CD4-positive, alpha-beta T cell treated with Interleukin-15 for 4 hours (primary cell): ENCODE data around the gene PPFIA4.

Experiments used
- DNase-seq: peaks from one replicate; pipeline ENCODE4 v3.0.0-alpha.2; 2020; ENCODE audit warnings: low spot score

PPFIA4 gene

DNA sequence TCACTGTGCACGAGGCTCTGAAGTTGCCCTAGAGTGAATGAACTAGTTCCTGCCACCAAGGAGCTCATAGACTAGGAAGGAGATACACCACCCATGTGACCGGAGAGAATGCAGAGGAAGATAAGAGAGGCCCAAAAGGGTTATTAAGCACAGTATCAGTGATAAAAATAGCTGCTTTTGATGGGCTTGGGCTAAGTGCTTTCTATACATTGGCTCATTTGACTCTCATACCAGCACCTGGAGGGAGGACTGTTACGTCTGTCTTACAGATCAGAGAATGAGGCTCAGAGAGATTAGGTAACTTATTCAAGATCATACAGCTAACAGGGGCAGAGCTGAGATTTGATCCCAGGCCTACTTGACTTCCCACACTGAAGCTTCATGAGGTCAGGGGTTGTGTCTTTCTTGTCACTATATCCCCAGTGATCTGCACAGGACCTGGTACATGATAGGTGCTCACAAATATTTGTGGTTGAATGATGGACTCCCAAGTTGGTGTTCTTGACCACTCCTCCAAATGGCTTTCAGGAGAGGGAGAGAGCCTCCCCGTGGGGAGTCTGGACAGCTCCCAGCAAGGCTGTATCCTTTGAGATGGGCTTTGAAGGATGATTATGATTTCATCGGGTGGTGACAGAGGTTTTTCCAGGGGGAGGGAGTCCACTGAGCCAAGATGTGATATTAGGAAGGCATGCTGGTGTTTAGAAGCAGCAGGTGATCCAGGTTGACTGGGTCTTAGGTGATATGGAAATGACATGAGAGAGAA, 14.4 kb downstream of the PPFIA4 start:
- DNase-seq = no peak

DNA sequence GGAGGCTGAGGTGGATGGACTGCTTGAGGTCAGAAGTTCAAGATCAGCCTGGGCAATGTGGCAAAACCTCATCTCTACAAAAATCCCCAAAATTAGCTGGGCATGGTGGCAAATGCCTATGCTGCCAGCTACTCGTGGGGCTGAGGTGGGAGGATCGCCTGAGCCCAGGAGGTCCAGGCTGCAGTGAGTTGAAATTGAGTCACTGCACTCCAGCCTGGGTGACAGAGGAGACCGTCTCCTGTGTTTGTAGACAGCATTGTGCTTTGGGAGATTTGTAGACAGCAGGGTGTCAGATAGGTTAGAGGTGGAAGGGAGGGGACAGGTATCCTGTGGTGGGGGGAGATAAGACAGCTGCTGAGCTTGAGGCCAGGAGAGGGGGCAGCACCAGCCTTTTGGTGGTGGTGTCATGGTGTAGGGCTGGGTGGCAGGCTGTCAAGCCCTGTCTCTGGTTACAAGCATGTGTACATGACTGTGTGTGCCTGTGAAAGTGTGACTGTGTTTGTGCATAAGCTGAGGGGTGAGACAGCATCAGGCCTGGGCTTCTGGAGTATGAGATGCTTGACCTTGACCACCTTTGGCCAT, 15.2 kb downstream of the PPFIA4 start:
- DNase-seq = no peak

DNA sequence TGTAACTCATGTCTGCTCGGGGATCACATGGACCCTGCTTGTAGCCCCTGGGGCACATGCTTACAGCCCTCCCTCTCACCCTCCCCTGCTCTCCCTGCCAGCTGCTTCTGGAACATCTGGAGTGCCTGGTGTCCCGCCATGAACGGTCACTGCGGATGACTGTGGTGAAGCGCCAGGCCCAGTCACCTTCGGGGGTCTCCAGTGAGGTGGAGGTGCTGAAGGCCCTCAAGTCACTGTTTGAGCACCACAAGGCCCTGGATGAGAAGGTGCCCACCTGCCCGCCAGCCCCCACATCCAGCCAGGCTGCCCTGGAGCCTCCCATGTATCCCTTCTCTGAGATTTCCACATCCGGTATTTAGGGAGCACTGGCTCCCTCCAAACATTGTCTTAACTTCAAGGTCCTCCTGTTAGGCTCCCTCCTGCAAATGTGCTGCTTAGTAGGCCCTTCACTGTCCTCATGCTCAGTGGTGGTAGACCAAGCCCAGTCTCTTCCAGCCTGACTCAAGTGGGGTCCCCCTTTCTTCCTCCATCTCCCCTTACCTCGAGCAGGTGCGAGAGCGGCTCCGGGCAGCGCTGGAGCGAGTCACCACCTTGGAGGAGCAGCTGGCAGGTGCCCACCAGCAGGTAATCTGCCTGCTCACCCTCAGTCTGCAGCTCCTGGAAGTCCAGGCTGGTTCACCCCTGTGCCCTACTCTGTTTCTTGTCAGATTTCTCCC, 17.7 kb downstream of the PPFIA4 start:
- no peak for DNase-seq

DNA sequence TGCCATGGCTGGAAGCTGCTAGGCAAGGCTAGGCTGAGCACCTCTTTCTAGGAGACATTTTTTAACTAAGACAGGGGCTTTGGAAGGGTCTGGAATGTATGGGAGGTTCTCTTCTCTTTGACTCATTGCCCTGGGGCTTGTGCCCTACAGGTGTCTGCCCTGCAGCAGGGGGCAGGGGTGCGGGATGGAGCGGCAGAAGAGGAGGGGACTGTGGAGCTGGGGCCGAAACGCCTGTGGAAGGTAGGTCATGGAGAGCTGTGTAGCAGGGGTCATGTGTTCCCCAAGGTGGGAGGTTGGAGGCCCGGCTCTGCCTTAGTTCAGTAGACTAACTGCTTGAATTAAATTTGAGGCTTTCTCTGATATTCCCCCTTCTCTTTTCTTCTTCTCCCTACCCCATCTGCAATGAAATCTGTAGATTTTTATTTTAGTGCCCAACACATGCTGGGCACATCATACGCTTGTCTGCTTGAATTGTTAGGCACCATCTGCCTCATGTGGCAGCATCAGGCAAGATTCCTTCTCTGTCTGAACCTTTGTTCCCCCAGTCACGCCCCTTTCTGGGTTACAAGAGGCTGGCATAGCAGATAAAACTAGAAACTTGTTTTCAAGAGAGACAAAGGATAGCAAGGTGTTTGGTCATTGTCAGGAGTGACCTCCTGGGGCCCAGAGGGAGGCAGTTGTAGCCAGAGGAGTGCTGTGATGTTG, 18.4 kb downstream of the PPFIA4 start:
- no peak for DNase-seq

DNA sequence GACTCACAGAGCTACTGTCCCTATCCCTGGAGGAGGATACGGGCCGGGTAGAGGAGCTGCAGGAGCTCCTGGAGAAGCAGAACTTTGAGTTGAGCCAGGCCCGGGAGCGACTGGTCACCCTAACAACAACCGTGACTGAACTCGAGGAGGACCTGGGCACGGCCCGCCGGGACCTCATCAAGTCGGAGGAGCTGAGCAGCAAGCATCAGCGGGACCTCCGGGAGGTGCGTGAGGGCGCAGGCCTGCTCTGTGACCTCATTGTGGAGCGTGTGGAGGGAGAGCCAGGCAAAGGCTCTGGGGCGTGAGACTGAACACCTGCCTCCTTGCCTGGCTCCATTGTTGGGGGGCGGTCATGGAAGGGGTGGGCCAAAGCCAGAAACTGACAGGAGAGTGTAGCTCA, 19.0 kb downstream of the PPFIA4 start:
- DNase-seq = no peak

DNA sequence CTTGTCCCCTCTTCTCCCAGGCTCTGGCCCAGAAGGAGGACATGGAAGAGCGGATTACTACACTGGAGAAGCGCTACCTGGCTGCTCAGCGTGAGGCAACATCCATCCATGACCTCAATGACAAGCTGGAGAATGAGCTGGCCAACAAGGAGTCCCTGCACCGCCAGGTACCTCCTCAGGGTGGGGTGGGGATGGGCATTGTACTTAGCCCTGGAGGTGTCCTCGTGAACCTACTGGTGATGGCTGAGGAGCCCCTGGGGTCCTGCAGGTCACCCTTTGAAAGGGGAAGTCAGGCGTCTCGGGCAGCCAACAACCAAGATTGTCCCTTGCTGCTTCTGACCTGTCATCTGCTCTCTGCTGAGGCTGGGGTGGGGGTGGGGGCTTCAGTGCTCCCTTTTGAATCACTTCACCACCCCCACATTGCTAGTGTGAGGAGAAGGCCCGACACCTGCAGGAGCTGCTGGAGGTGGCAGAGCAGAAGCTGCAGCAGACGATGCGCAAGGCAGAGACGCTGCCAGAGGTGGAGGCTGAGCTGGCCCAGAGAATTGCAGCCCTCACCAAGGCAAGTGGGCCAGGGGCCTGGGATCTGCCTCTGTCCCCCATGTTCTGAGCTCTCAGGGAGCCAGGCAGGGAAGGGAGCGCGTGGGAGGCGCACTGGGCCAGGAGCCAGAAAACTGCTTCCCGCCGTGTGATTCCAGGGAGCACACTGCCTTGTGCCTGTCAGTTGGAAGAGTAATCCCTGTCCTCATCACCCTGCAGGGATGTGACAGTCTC, 19.7 kb downstream of the PPFIA4 start:
- no peak for DNase-seq

DNA sequence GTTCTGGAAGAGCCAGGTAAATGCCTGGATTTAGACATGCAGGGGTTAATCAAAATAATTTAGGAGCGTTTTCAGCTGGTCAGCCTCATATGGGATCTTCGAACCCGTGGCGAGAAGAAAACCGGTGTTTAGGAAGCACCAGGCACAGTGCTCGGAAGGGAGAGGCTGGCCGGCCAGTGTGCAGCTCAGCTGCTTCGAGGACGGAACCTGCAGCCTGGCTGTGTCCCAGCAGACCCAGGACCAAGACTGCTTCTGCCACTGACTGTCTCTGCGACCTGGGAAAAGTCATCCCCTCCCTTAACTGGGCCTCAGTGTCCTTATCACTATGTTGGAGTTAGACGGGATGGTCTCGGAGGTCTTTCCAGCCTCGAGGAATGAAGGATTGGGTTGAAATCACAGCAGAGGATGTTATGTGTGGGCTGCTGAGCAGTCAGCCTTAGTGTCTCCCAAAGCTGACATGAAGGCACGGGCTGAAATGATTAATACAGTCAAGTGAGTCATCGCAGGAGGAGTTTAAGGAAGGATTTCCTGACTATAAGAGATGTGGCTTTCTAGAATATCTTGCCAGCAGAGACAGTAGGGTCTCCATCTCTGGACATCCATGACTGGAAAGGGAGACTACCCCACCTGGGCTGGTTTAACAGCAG, 20.8 kb downstream of the PPFIA4 start:
- no peak for DNase-seq

DNA sequence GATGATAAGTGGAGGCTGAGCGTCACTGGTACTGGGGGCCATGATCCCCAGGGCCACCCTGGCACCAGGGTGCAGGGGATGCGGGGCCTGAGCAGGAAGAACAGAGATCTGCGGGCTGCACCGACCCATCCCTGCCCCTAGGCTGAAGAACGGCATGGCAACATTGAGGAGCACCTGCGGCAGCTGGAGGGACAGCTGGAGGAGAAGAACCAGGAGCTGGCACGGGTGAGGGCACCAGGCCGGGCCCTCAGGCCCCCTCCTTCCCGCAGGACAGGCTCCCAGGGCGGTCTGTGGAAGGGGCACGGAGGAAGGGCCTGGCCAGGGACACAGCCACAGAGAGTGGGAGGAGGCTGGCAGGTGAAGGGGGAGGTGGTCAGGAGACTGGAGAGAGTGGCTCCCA, 21.8 kb downstream of the PPFIA4 start:
- DNase-seq = no peak

DNA sequence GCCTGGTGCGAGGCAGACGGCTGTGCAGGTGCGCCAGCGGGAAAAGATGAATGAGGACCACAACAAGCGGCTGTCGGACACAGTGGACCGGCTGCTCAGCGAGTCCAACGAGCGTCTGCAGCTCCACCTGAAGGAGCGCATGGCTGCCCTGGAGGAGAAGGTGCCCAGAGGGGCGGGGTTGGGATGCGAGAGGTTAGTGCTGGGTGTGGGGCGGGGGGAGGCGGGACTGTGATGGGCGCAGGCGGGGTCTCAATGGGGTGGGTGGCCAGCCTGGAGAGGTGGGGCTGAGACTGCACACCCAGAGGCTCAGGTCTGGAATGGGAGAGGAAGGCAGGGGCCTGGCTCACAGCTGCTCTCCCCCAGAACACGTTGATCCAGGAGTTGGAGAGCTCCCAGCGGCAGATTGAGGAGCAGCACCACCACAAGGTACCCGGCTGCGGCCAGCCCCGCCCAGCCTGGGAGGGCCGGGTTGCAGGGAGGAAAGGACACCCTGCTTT, 22.3 kb downstream of the PPFIA4 start:
- no peak for DNase-seq

DNA sequence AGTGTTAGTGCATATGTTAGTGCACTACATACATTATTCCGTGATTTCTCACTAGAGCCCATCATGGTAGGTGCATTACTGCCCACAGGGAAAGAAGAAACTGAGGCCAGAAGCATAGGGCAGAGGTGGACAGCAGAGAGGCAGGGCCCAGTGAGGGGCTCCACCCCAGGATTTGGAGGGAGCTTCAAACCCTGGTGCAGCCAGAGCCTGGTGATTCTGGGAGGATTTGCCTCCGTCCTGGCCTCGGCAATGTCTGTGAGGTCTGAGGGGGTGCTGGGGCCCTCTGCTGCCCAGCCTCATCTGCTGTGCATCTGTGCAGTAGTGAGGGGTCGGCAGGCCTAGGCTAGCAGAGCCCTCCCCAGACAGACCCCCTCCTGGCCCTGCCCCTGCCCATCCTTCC, 22.8 kb downstream of the PPFIA4 start:
- no peak for DNase-seq

DNA sequence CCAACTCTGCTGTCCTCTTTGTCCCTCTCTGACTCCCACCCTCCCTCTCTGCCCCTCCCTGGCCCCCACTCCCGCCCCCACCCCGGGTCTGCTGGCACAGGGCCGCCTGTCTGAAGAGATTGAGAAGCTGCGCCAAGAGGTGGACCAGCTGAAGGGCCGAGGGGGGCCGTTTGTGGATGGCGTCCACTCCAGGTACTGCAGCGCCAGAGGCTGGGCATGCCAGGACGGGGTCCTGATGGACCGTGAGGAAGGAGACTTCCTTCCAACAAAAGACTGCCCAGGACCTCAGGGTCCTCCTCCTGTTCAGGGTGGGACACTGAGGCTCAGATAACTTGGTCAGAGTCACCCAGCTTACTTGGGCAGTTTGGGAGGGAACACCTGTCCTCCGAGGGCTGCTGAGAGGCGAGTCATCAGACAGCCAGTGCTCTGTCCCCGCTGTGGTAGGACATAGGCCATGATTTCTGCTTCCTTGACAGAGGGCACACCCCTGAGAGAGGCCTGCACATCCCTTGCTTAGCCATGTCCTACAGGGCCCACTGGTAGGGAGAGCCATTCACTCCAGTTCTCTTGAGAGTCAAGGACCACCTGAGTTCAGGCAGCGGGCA, 23.4 kb downstream of the PPFIA4 start:
- DNase-seq = no peak

DNA sequence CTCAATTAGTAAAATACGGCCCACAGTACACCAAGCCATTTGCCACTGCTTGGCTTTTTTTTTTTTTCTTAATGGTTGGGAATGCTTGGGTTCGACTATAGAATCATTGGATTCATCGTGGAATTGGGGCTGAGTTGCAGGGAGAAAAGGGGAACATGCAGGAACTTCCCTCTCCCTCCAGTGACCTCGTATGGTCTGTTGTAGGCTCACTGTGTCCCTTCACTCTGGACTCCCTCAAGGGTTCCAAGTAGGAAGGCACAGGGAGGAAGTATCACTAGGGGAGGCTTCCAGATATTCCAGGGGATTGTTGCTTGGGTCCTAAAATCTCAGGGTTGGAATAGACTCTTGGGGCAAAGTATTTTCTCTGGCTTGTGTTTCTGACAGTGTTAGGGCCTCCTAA, 24.5 kb downstream of the PPFIA4 start:
- no peak for DNase-seq

DNA sequence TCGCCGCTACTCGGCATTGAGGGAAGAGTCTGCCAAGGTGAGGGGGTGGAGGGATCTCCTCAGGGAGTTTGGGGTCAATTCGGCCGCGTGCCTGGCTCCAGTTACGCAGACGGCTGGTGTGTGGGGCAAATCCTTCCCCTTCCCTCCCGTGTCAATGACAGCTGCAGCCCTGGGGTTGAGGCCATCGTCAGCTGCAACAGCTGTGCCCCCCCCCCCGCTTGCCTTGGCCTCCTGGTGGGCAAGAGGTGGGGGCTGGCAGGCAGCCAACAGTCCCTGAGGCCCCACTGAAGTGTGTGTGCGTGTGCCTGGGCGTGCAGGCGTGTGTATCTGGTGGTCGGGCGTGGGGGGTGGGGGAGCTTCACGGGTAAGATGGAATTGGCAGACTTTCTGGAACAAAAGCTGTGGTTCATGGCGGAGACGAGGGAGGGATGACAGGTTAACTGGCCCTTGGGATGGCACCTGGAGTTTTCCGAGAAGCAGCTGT, 25.6 kb downstream of the PPFIA4 start:
- DNase-seq = no peak

DNA sequence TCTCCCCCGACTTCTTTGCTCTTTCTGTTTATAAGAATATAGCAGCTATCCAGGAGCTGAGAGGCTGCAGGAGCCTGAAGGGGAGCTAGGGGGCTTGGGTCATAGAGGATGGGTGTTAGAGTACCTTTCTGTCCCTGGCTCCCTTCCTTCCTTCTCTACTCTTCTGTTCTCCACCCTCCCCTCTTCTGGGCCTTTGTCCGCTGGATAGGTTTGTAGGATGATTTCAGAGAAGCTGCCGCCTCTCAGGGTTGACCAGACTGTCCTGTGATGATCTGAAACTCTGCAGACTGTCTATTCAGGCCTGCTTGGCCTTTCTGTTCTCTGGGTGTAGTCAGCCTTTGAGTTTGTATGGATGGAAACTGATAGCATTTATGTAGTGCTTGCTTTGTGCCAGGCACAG, 26.3 kb downstream of the PPFIA4 start:
- DNase-seq = no peak

DNA sequence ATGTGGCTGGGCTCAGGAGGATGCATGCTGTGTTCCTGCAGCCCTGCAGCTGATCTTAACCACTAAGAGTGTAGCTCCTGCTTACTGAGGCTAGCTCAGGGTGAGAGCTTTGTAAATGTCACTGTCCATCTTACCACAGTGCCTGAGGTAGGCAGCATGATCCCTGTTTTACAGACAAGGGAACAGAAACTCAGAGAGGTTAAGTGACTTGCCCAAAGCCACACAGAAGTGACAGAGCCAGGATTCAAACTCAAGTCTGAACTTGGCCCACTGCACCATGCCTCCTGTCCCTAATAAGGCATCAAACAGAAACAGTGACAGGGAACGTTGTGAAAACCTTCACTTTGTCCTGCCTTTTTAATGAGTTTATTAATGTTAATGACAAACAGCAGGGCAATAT, 27.9 kb downstream of the PPFIA4 start:
- DNase-seq = no peak

DNA sequence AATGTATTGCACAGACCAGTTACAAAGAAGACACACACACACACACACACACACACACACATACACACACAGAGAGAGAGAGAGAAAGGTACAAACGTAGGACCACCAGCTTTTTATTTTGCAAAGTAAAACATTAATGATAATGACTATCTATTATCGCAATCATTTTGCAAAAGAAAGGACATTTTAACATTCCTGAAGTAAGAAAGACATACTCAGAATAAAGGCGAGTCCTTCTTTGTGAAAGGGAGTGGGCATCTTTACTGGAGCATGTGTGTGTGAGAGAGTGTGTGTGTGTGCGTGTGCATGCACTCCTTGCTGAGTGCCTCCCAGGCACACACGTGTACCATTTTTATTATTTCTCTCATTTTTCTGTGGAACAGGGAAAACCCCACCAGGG, 28.4 kb downstream of the PPFIA4 start:
- no peak for DNase-seq

DNA sequence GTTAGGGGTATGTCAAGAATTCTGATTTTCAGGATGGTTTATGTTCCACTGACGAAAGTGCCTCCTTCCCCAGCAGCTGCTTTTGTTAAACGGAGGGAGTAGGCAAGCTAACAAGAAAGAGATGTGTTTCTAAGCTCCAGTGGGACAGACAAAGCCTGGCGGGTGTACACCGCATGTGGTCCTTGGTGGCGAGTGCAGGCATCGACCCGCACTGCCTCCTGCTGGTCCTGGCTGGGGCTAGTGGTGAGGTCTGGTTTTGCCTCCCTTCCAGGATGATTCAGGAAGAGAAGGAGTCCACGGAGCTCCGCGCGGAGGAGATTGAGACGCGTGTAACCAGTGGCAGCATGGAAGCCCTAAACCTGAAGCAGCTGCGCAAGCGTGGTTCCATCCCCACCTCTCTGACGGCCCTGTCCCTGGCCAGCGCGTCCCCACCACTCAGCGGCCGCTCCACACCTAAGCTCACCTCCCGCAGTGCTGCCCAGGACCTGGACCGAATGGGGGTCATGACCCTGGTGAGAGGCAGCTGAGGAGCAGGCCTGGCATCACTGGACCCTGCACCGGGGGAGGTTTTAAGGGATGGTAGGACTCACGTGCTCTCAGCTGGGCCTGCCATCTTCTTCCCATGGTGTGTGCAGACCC, 29.0 kb downstream of the PPFIA4 start:
- DNase-seq = no peak

DNA sequence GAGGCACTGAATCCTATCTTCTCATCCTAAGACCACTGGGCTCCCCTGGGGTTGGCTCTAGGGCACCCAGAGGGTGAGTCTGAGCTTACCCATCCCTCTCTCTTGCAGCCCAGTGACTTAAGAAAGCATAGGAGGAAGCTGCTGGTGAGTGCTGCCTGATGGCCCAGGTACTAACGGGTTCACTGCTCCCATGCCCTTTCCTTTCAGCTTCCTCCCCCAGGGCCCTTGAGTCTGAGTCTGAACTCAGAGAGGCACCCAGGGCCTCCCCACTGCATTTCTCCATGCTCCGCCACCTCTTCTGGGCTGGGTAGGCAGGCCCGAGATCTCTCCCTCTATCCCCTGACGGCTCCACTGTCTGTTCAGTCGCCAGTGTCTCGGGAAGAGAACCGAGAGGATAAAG, 29.7 kb downstream of the PPFIA4 start:
- no peak for DNase-seq

DNA sequence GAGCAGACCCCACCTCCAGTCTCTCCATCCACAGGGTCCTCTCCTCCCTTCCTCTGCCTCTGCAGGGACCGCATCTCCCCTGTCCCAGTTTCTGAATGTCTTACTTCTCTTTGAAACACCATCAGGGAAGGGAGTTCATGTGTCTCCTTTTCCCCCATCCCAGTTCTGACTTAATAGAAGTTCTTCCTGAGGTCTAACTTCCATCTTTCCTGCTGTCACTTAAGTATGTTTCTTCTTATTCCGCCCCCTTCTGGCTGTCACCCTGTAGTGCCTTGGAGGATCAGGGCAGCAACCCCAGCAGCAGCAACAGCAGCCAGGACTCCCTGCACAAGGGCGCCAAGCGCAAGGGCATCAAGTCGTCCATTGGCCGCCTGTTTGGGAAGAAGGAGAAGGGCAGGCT, 30.2 kb downstream of the PPFIA4 start:
- no peak for DNase-seq
